PFSK-1 (cell line): ENCODE results near the gene OR10P1.

Experiments used
- FOXP2 ChIP-seq: optimal IDR thresholded peaks from 2 replicates; pipeline ENCODE3; 2011; ENCODE audit warnings: borderline replicate concordance, control low read depth, inconsistent platforms; ENCODE audit not compliant: insufficient read depth; ENCODE audit errors: extremely low read length, extremely low read depth
- POLR2AphosphoS5 ChIP-seq: IDR thresholded peaks from 2 replicates; pipeline ENCODE4 v1.6.1; 2012; ENCODE audit warnings: low read depth, mild to moderate bottlenecking, control low read depth, low read length, moderate library complexity
- SIN3A ChIP-seq: IDR thresholded peaks from 2 replicates; pipeline ENCODE4 v1.6.1; 2012; ENCODE audit warnings: mild to moderate bottlenecking, low read length, moderate library complexity, borderline replicate concordance; ENCODE audit not compliant: insufficient read depth
- TAF1 ChIP-seq: IDR thresholded peaks from 2 replicates; pipeline ENCODE4 v1.6.1; 2012; ENCODE audit warnings: low read length, control low read depth, borderline replicate concordance; ENCODE audit not compliant: insufficient read depth
- TF ChIP-seq, protein P1 (sequence below), 2 experiments: IDR thresholded peaks; 2 replicates each; pipeline versions ENCODE4 v1.6.1 to v1.8.0; 2011 to 2012; ENCODE audit warnings: low read depth in 2 of 2, low read length in 2 of 2, control low read depth in 1 of 2, inconsistent platforms in 1 of 2, mild to moderate bottlenecking in 1 of 2, moderate library complexity in 1 of 2; ENCODE audit not compliant: insufficient read depth in 1 of 2

The OR10P1 gene

GRCh38 chr12:55657212-55657611 lies 20.5 kb downstream of the OR10P1 start:
- no peak for TF ChIP-seq TAF1
- no peak for TF ChIP-seq FOXP2
- TF ChIP-seq SIN3A, result no peak
- no peak for TF ChIP-seq POLR2AphosphoS5
- TF ChIP-seq, protein P1, sequence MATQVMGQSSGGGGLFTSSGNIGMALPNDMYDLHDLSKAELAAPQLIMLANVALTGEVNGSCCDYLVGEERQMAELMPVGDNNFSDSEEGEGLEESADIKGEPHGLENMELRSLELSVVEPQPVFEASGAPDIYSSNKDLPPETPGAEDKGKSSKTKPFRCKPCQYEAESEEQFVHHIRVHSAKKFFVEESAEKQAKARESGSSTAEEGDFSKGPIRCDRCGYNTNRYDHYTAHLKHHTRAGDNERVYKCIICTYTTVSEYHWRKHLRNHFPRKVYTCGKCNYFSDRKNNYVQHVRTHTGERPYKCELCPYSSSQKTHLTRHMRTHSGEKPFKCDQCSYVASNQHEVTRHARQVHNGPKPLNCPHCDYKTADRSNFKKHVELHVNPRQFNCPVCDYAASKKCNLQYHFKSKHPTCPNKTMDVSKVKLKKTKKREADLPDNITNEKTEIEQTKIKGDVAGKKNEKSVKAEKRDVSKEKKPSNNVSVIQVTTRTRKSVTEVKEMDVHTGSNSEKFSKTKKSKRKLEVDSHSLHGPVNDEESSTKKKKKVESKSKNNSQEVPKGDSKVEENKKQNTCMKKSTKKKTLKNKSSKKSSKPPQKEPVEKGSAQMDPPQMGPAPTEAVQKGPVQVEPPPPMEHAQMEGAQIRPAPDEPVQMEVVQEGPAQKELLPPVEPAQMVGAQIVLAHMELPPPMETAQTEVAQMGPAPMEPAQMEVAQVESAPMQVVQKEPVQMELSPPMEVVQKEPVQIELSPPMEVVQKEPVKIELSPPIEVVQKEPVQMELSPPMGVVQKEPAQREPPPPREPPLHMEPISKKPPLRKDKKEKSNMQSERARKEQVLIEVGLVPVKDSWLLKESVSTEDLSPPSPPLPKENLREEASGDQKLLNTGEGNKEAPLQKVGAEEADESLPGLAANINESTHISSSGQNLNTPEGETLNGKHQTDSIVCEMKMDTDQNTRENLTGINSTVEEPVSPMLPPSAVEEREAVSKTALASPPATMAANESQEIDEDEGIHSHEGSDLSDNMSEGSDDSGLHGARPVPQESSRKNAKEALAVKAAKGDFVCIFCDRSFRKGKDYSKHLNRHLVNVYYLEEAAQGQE (IDR thresholded peaks at IDR 0.05; ENCODE audit: insufficient read depth in 1 of 2, low read depth in 2 of 2, low read length in 2 of 2), result no peak

DNA sequence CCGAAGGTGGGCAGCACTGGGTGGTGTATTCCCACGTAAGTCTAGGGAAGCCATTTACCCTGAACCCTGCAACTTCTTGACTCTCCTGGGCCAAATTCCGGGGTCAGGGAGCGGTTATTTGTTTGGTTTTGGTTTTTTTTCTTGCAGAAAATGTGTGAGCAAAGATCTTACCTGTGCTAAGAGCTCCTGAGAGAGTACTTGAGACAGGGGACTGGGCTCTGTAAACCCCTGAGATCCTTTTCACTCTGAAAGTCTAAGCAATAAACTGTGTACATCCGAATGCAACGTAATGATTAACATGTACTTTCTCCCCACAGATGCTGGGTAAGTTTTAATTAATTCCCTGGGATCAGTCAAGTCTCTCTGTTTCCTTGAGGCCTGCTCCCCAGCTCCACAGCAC lies 21.5 kb downstream of the OR10P1 start:
- TF ChIP-seq FOXP2 (no peak), POLR2AphosphoS5 (no peak), SIN3A (no peak), TAF1 (no peak)
- TF ChIP-seq, protein P1 (IDR thresholded peaks at IDR 0.05; ENCODE audit: insufficient read depth in 1 of 2, low read depth in 2 of 2, low read length in 2 of 2), result no peak

- no peak for TF ChIP-seq SIN3A
- TF ChIP-seq POLR2AphosphoS5, result no peak
- TF ChIP-seq FOXP2, result no peak
- TF ChIP-seq, protein P1 (IDR thresholded peaks at IDR 0.05; ENCODE audit: insufficient read depth in 1 of 2, low read depth in 2 of 2, low read length in 2 of 2), result no peak
- TF ChIP-seq TAF1, result no peak
Measured at GRCh38 chr12:55658635-55659391, 22.1 kb downstream of the OR10P1 start.

- TF ChIP-seq TAF1 (no peak), SIN3A (no peak), POLR2AphosphoS5 (no peak), FOXP2 (no peak)
- TF ChIP-seq, protein P1 (IDR thresholded peaks at IDR 0.05; ENCODE audit: insufficient read depth in 1 of 2, low read depth in 2 of 2, low read length in 2 of 2), result no peak
Measured at GRCh38 chr12:55659486-55660385, 23.0 kb downstream of the OR10P1 start.
